Skeletal muscle tissue (tissue), 4 donors: ENCODE results near the gene PAPOLA. TPM values are rescaled to one million over a fixed set of nuclear protein-coding genes. Genes with fewer than 3 reads are reported as not detected.

Experiments
- H3K27ac ChIP-seq: one replicate; pipeline ENCODE4 v1.7.0; 2013; ENCODE audit warnings: mild to moderate bottlenecking, low read depth, low read length, inconsistent platforms
- H3K27me3 ChIP-seq, 3 donors: one replicate each; pipeline ENCODE4 v1.7.0; 2013; ENCODE audit warnings: low read length in 3 of 3; ENCODE audit not compliant: control insufficient read depth in 3 of 3, insufficient read depth in 3 of 3
- H3K36me3 ChIP-seq, 3 donors: one replicate each; pipeline ENCODE4 v1.7.0; 2013; ENCODE audit warnings: low read length in 3 of 3; ENCODE audit not compliant: control insufficient read depth in 3 of 3, insufficient read depth in 3 of 3
- H3K4me1 ChIP-seq, 3 donors: one replicate each; pipeline ENCODE4 v1.7.0; 2013; ENCODE audit warnings: low read length in 3 of 3, mild to moderate bottlenecking in 3 of 3; ENCODE audit not compliant: control insufficient read depth in 3 of 3, insufficient read depth in 3 of 3
- H3K4me3 ChIP-seq, 3 donors: one replicate each; pipeline ENCODE4 v1.7.0; 2013; ENCODE audit warnings: low read length in 3 of 3
- H3K9ac ChIP-seq, 3 donors: one replicate each; pipeline ENCODE4 v1.7.0; 2013; ENCODE audit warnings: low read length in 3 of 3, mild to moderate bottlenecking in 3 of 3, moderate library complexity in 2 of 3, low read depth in 1 of 3
- H3K9me3 ChIP-seq, 3 donors: one replicate each; pipeline ENCODE4 v1.7.0; 2013; ENCODE audit warnings: low read length in 3 of 3; ENCODE audit not compliant: control insufficient read depth in 3 of 3
- total RNA-seq: library from RNA; depleted of rRNA; stranded (reverse); fragments of >200 nt; gene quantifications from one replicate; pipeline ENCODE4 v1.2.3, GENCODE V29; 2014
- donor health status: Osteomylitis.

Gene PAPOLA
- total RNA-seq, 1 donor from 2014 or later, result 117 TPM

GRCh38 chr14:96479435-96480146 is 22.6 kb upstream of the PAPOLA start:
- Histone ChIP-seq H3K9me3 (no peaks in the 10 kb centered on the region), H3K4me3 (no peak overlapping the region), H3K36me3 (no peaks in the 10 kb centered on the region), H3K9ac (no peak overlapping the region), H3K27me3 (peaks cover 0 to 4% (median 0%) of the 10 kb centered on the region in 3 donors), H3K27ac (no peak overlapping the region), H3K4me1 (no peaks in the 10 kb centered on the region)

DNA sequence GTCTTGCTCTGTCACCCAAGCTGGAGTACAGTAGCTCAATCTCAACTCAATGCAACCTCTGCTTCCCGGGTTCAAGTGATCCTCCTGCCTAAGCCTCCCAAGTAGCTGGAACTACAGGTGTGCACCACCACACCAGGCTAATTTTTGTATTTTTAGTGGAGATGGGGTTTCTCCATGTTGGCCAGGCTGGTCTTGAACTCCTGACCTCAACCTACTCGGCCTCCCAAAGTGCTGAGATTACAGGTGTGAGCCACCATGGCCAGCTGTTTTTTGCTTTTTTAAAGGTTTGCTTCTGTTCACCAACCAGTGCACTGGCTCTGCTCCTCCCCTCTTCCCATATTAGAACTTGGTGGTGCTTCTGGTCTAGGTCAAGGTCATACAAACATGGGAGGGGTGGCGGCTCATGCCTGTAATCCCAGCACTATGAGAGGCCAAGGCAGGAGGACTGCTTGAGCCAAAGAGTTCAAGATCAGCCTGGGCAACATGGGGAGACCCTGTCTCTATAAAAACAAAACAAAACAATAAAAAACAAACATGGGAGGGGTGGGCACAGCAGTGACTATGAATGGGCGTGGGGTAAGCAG is 20.4 kb upstream of the PAPOLA start:
- Histone ChIP-seq H3K9me3 (no peaks in the 10 kb centered on the region), H3K9ac (no peak overlapping the region), H3K4me1 (no peaks in the 10 kb centered on the region), H3K27me3 (no peaks in the 10 kb centered on the region), H3K4me3 (no peak overlapping the region), H3K27ac (no peak overlapping the region), H3K36me3 (no peaks in the 10 kb centered on the region)

- no peak overlapping the region for H3K27ac ChIP-seq
- H3K9me3 ChIP-seq, result no peaks in the 10 kb centered on the region
- H3K36me3 ChIP-seq, result no peaks in the 10 kb centered on the region
- no peak overlapping the region for H3K9ac ChIP-seq
- no peak overlapping the region for H3K4me3 ChIP-seq
- no peaks in the 10 kb centered on the region for H3K4me1 ChIP-seq
- H3K27me3 ChIP-seq, result no peaks in the 10 kb centered on the region
Observed at GRCh38 chr14:96482986-96483385, 19.2 kb upstream of the PAPOLA start.

GRCh38 chr14:96484399-96484798 is 17.8 kb upstream of the PAPOLA start:
- Histone ChIP-seq H3K27me3 (peaks cover 0 to 2% (median 0%) of the 10 kb centered on the region in 3 donors), H3K36me3 (no peaks in the 10 kb centered on the region), H3K9me3 (no peaks in the 10 kb centered on the region), H3K4me3 (no peak overlapping the region), H3K4me1 (no peaks in the 10 kb centered on the region), H3K27ac (no peak overlapping the region), H3K9ac (no peak overlapping the region)

- Histone ChIP-seq H3K9me3 (no peaks in the 10 kb centered on the region), H3K4me1 (no peaks in the 10 kb centered on the region), H3K9ac (no peak overlapping the region), H3K4me3 (no peak overlapping the region), H3K36me3 (no peaks in the 10 kb centered on the region), H3K27me3 (peaks cover 0 to 2% (median 0%) of the 10 kb centered on the region in 3 donors), H3K27ac (no peak overlapping the region)
Observed at GRCh38 chr14:96486705-96487104, 15.5 kb upstream of the PAPOLA start.

DNA sequence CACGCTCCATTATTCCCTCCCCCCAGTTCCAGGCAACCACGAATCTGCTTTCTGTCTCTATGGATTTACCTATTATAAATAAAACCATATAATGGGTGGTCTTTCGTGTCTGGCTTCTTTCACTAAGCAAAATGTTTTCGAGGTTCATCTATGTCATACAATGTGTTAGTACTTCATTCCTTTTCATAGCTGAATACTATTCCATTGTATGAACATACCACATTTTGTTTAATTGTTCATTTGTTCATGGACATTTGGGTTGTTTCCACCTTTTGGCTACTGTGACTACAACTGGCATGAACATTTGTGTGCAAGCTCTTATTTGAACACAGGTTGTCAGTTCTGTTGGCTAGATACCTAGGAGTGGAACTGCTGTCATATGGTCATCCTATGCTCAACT is 12.9 kb upstream of the PAPOLA start:
- Histone ChIP-seq H3K27me3 (peaks cover 0 to 2% (median 2%) of the 10 kb centered on the region in 3 donors), H3K4me3 (no peak overlapping the region)

DNA sequence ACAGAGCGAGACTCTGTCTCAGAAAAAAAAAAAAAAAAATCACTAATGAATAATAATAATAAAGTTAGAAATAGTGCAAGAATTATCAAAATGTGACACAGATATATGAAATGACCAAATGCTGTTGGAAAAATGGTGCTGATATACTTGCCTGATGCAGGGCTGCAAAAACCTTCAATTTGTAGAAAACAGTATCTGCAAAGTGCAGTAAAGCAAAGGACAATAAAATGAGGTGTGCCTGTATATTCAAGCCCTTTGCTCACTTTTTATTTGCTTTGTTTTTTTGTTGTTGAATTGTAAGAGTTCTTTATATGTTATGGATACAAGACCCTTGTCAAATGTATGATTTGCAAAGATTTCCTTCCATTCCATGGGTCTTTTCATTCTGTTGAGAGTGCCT is 9.0 kb upstream of the PAPOLA start:
- Histone ChIP-seq H3K27me3 (peaks cover 0 to 6% (median 2%) of the 10 kb centered on the region in 3 donors), H3K4me3 (no peak overlapping the region), H3K36me3 (no peaks in the 10 kb centered on the region), H3K9ac (no peak overlapping the region), H3K27ac (no peak overlapping the region), H3K9me3 (no peaks in the 10 kb centered on the region), H3K4me1 (no peaks in the 10 kb centered on the region)

More for the DNA sequence above, 12.9 kb upstream of the PAPOLA start:
- no peak overlapping the region for H3K27ac ChIP-seq
- H3K36me3 ChIP-seq, result no peaks in the 10 kb centered on the region
- H3K9me3 ChIP-seq, result no peaks in the 10 kb centered on the region
- no peak overlapping the region for H3K9ac ChIP-seq
- no peaks in the 10 kb centered on the region for H3K4me1 ChIP-seq

DNA sequence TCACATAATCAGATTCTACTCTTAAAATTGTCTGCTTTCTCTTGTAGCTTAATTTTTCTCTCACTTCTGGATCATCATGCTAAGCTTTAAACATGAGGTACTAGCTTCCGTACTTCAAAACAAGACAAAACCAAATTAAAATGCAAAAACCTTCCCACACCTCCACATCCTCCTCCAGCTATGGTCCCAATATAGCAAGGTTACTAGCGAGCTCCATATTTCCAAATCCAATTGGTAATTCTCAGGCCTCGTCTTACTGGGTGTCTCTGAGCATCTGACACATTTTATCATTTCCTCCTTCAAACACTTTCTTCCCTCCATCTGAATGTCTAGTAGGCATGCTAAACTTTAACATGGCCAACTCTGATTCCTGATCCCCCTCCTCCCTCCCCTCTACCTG is 7.9 kb upstream of the PAPOLA start:
- Histone ChIP-seq H3K27ac (no peak overlapping the region), H3K9ac (no peak overlapping the region), H3K36me3 (no peaks in the 10 kb centered on the region), H3K4me3 (no peak overlapping the region), H3K27me3 (peaks cover 0 to 6% (median 0%) of the 10 kb centered on the region in 3 donors), H3K9me3 (no peaks in the 10 kb centered on the region), H3K4me1 (no peaks in the 10 kb centered on the region)

GRCh38 chr14:96497087-96497486 is 5.1 kb upstream of the PAPOLA start:
- Histone ChIP-seq H3K9me3 (no peaks in the 10 kb centered on the region), H3K36me3 (no peaks in the 10 kb centered on the region), H3K4me1 (peaks cover 6 to 11% (median 9%) of the 10 kb centered on the region in 3 donors)

GRCh38 chr14:96497586-96497985 is 4.6 kb upstream of the PAPOLA start:
- no peaks in the 10 kb centered on the region for H3K36me3 ChIP-seq
- H3K9me3 ChIP-seq, result no peaks in the 10 kb centered on the region
- H3K4me1 ChIP-seq, result peaks cover 6 to 11% (median 9%) of the 10 kb centered on the region in 3 donors
- H3K9ac ChIP-seq, result no peak overlapping the region
- H3K27ac ChIP-seq, result no peak overlapping the region
- H3K4me3 ChIP-seq, result no peak overlapping the region
- H3K27me3 ChIP-seq, result peaks cover 0 to 6% (median 0%) of the 10 kb centered on the region in 3 donors

More at GRCh38 chr14:96497087-96497486, 5.1 kb upstream of the PAPOLA start:
- Histone ChIP-seq H3K4me3 (no peak overlapping the region), H3K27me3 (peaks cover 0 to 6% (median 0%) of the 10 kb centered on the region in 3 donors), H3K9ac (no peak overlapping the region), H3K27ac (no peak overlapping the region)
